G401.6 (cell line): Measurements from ENCODE around the gene RNASEH2B.

Experiments used
- FAIRE-seq: peaks from 2 replicates; lab custom pipeline; 2012; peaks lifted over from hg19 to GRCh38; lab: Jason Lieb, UNC

Gene RNASEH2B

GRCh38 chr13:50907781-50908180, 1.8 kb upstream of the RNASEH2B start:
- no peak for FAIRE-seq

DNA sequence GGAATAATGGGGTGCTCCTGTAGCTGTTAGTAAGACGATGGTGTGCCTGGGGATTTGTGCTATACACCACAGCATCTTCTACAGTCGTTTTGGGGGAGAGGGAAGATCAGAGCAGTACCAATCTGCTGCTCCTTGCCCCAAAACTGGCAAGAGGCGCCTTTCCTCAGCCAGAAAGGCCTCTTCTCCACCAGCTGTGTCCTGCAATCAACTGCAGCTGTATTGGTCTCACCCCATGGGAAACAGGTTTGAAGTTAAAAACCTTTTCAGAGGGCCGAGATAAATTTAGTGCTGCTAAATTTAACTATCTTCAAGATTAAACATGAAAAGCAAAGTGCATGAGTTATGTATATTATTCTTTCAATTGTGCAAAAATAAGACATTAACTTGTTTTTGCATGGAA, 1.2 kb upstream of the RNASEH2B start:
- no peak for FAIRE-seq

DNA sequence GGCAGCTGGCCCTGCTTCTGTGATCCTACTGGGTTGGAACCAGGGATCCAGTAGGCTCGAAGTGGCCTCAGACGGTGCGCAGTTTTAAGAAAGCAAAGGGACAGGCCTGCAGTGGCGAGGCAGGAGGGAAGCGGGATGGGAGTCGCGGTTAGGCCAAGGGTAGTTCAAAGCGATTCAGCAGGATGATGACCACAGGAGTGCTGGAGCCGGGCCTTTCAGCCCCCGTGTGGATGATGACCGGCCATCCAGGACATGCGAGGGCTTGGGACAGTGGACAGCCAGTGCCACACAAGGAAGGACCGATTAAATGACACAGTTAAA, 854 bp downstream of the RNASEH2B start:
- FAIRE-seq: no peak

- no peak for FAIRE-seq
Measured at GRCh38 chr13:50911081-50911631, 1.6 kb downstream of the RNASEH2B start.

- peak; percentile 75 for FAIRE-seq
Measured at GRCh38 chr13:50911937-50912795, 2.6 kb downstream of the RNASEH2B start.

- no peak for FAIRE-seq
Measured at GRCh38 chr13:50912851-50913250, 3.3 kb downstream of the RNASEH2B start.

- FAIRE-seq: no peak
Measured at GRCh38 chr13:50914176-50914700, 4.6 kb downstream of the RNASEH2B start.

GRCh38 chr13:50914848-50915247, 5.3 kb downstream of the RNASEH2B start:
- no peak for FAIRE-seq

DNA sequence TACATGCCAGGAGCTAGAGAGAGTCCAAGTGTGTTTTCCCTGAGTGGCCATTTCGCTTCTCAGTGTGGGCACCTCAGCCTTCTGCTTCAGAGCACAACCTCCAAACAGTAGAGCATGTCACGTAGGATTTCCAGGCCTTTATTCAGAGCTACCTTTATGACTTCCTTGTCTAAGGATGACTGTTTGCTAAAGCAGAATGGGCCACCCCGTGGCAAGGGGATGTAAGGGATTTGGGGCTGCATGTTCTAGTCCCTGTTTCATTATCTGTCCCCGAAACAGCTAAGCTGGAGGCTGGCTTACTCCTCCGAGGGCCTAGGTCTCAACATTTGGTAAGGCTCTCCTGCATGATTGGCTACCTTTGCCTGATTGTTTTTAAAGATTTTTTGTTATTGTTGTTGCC, 6.0 kb downstream of the RNASEH2B start:
- FAIRE-seq: no peak

- FAIRE-seq: no peak
Measured at GRCh38 chr13:50916701-50917184, 7.2 kb downstream of the RNASEH2B start.

DNA sequence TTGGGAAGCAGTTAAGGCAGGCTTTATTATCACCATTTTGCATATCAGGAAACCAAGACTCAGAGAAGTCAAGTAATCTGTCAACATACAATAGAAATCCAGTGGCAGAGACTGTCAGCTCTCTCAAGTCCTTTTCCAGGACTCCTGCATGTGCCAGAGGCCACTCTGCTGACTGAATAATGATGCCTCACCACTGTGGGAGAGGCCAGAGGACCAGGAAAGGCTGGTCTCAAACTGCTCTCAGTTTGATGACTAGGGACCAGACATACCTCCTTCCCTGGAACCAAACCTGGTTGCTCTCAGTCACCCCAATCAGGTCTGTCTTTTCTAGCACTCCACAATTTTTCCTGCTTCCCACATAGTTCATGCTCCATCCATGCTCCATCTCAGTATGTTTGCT, 8.0 kb downstream of the RNASEH2B start:
- FAIRE-seq: no peak

DNA sequence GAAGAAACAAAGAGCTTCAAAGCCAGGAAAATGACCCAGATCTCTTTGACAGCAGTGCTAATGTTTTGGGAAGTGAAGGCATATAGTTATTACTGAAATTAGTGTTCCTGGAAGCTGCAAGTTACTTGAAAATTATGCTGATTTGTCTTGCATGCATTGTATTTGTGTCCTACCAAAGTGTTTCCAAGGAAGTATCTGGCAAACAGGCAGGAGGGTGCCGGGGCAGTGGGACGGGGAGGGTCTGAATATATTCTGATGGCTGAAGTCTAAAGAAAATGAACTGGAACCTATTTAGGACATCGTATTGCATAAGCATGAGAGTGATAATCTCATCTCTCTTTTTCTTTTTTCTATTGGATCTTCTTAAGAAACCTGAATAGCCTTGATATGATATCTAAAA, 9.0 kb downstream of the RNASEH2B start:
- no peak for FAIRE-seq

DNA sequence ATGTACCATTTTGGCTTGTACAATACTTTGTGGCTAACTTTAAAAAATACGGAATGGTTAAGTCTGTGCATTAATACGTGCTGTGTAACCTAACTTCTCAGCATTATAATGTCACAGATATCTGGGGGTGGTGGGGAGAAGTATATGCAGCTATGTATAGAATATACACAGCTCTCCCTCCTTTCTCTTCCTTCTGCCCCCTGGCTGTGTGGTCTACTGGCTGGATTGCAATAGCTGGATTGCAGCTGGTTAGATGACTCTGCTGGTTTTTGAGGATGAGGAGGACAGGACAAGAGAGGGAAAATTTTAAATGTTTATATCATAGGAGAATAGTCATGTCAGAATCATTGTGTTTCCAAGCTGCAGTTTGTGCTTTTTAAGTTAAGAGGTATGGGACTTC, 9.7 kb downstream of the RNASEH2B start:
- FAIRE-seq: no peak

DNA sequence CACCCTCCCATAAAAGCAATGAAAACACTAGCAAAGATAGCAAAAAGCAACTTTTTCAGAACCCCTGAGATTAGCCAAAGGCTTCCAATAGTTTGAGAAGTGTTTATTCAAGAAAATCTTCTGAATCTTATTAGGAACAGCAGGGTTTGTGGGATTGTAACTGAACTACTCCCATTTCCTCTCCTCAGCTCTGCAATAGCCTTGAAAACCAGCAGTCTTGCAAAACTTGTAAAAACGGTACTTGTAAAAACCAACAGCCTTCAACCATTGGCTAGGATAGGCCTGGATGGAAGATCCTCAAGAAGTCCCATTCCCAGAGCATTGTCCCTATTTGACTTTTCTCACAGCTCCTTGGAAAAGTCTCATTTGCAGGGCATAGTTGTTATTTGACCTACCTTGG, 12.1 kb downstream of the RNASEH2B start:
- FAIRE-seq: no peak

- no peak for FAIRE-seq
Measured at GRCh38 chr13:50923272-50923671, 13.7 kb downstream of the RNASEH2B start.

DNA sequence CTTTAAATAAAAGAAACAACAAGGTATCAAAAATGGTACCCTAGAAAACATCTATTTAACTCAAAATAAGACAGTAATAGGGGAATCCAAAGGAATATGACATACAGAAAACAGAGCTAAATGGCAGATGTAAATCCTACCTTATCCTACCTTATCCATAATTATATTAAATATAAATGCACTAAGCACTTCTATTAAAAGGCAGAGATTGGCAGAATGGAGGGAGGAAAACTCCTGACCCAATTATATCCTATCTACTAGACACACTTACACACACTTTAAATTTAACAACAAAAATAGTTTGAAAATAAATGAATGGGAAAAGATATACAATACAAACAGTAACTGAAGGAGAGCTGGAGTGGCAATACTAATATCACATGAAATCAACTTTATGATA, 14.4 kb downstream of the RNASEH2B start:
- no peak for FAIRE-seq

- FAIRE-seq: peak; percentile 30
Measured at GRCh38 chr13:50927701-50928100, 18.1 kb downstream of the RNASEH2B start.

GRCh38 chr13:50928102-50928501, 18.5 kb downstream of the RNASEH2B start:
- no peak for FAIRE-seq

DNA sequence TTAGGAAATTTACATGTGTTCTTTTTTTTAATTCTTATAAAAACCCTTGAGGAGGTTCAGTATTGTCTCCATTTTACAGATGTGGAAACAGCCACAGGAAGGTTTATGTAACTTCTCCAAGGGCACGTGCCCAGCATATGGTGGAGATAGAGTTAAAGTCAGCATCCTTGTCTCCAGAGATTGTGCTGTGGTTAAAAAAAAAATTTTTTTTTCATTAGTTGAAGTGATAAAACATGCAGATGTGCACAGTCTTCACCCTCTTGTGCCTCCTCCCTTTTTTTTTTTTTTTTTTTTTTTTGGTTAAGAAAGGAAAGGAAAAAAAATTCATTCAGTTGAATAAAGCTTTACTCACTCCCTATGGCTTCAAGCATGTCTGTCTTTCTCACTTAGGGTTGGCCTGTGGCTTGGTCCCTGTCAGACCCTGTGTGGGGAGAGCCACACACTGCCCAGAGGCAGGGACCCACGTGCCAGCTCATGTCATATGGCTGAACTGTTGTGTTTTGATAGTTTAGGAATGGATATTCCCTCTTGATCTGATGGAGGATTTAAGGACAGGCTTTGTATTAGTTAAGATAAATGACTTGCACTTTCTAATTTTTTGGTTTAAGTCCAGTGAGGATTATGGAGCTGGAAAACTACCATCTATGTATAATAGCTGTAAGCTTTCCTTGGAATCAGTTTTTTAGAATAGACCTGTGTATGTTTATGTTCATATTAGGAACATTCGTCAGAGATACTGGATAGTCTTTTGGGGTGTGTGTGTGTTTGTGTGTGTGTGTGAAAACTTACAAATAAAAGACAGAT, 19.3 kb downstream of the RNASEH2B start:
- no peak for FAIRE-seq

DNA sequence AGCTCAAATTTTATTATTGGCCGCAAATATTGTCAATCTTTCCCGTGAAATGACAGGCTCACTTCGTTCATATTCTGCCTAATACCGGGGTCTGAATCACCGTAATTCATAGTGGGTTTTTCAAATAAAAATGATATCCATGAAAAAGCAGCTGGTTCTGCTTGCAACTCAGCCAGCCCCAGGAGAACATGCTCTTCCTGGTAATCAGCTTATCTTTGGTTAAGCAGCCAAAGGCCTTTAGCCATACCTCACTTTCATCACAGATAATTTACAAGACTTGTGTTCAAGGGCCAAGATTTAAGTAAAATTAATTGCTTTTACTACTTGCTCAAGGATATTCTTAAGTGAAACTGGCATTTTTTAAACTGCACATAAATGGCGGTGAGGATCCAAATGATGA, 22.5 kb downstream of the RNASEH2B start:
- no peak for FAIRE-seq

- FAIRE-seq: no peak
Measured at GRCh38 chr13:50934735-50935435, 25.3 kb downstream of the RNASEH2B start.

- no peak for FAIRE-seq
Measured at GRCh38 chr13:50936679-50937078, 27.1 kb downstream of the RNASEH2B start.
